PC-9 (cell line): ENCODE results near the gene SCNN1B.

Experiments
- EZH2 ChIP-seq: fragments of 200-600 bp; sonication (generic); IDR thresholded peaks from 2 replicates; pipeline ENCODE4 v1.8.0; 2017; ENCODE audit warnings: antibody characterized with exemption, low read depth
- TF ChIP-seq, protein P1 (sequence below): fragments of 200-600 bp; sonication (generic); conservative IDR thresholded peaks from 2 replicates; pipeline ENCODE4 v1.6.1; 2017; ENCODE audit warnings: mixed run types, antibody characterized with exemption, mild to moderate bottlenecking, moderate library complexity

DNA sequence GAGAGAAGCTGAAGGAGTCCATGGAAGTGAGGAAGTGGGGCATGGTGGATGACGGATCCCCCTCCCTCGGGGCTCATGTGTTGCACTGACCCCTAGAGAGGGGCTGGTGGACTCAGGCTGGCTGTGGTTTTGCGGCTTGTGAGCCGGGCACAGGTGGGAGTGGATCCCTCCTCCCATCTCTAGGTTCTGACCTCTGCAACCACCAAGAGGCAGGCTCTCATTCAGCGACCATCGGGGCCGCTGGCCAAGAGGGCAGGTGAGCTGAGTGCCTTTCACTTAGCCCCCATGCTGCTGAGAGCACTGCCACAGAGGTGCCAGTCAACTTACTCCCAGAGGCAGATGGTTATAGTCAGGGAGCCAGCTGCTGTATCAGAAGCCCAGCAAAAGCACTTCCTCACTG, 67.3 kb downstream of the SCNN1B start:
- no peak for TF ChIP-seq EZH2
- TF ChIP-seq, protein P1, sequence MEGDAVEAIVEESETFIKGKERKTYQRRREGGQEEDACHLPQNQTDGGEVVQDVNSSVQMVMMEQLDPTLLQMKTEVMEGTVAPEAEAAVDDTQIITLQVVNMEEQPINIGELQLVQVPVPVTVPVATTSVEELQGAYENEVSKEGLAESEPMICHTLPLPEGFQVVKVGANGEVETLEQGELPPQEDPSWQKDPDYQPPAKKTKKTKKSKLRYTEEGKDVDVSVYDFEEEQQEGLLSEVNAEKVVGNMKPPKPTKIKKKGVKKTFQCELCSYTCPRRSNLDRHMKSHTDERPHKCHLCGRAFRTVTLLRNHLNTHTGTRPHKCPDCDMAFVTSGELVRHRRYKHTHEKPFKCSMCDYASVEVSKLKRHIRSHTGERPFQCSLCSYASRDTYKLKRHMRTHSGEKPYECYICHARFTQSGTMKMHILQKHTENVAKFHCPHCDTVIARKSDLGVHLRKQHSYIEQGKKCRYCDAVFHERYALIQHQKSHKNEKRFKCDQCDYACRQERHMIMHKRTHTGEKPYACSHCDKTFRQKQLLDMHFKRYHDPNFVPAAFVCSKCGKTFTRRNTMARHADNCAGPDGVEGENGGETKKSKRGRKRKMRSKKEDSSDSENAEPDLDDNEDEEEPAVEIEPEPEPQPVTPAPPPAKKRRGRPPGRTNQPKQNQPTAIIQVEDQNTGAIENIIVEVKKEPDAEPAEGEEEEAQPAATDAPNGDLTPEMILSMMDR = no peak
